LoVo (cell line): ENCODE results near the gene GRIK4.

Source experiments
- DNase-seq: peaks from one replicate; pipeline ENCODE4 v3.0.0-alpha.2; 2016; ENCODE audit warnings: low spot score

Gene GRIK4

GRCh38 chr11:120814531-120815318 is 303.2 kb downstream of the GRIK4 start:
- no peak for DNase-seq

DNA sequence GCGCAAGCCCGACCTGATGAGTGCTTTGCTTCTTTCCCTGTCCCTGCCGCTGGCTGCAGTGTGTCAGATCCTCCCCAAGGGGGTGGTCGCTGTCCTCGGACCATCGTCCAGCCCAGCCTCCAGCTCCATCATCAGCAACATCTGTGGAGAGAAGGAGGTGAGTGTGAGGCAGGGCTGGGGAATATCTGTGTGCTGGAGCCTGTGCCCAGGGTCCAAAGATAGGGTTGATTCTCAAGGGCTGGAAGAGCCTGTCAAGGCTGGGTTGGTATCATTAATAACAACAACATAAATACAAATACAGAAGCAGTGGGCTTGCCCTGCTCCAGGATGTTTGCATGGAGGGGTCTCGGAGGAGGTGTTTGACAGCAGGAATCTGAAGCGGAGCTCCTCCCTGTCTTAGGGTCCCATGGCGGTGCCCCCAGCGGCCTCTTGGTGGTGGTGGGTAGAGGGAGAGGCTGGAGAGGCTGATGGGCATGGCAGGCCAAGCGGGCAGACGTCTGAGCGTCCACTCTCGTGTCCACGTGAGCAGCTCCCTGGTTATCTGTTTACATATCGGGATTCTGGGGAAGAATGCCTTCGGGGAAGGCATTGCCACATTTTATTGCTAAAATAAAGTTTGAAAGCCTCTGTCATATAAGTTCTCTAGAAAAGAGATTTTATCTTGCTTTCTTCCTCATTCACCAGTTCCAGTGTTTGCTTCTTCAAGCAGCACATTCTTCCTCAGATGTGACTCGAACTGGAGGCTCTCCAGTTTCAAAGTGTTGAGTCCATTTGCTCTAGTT is 304.0 kb downstream of the GRIK4 start:
- no peak for DNase-seq

GRCh38 chr11:120816176-120816575 is 304.6 kb downstream of the GRIK4 start:
- no peak for DNase-seq

DNA sequence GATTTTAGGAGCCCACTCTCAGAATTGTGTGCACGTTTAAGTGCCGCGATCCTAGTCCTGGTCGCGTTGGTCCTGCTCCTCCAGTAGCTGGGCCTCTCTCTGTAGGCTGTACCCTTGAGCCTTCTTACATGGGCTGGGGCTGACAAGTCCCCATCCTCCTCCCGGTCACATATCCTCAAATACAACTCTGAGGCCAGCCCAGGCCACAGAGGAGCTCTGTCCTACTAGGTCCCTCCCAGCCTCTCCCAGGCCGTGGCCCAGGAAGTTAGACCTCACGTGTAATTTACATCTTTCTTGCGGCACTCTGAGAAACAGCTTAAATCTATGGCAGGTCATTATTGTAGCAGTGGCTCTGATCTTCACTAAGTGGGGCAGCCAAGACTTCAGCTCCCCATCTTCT is 305.2 kb downstream of the GRIK4 start:
- DNase-seq, result no peak

GRCh38 chr11:120817158-120817557 is 305.6 kb downstream of the GRIK4 start:
- no peak for DNase-seq

GRCh38 chr11:120818097-120818496 is 306.5 kb downstream of the GRIK4 start:
- DNase-seq, result no peak

- DNase-seq, result no peak
Observed at GRCh38 chr11:120819003-120819402, 307.5 kb downstream of the GRIK4 start.

- no peak for DNase-seq
Observed at GRCh38 chr11:120819437-120820365, 308.2 kb downstream of the GRIK4 start.

- DNase-seq, result no peak
Observed at GRCh38 chr11:120823159-120823558, 311.6 kb downstream of the GRIK4 start.

DNA sequence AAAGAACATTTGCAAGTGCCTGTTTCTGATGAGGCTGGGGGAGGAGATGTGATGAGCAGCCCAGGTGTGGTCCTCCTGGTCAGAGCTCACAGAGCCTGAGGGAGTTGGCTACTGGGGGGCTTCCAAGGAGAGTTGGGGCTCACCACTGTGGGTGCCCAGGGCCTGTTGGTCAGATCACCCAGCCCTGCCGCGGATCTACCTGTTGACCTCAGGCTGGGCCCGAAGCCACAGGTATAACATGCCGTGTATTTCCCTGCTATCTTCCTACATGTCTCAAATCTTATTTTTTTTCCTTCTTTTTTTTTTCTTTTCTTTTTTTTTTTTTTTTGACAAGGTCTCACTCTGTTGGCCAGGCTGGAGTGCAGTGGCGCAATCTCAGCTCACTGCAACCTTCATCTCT is 312.7 kb downstream of the GRIK4 start:
- no peak for DNase-seq

DNA sequence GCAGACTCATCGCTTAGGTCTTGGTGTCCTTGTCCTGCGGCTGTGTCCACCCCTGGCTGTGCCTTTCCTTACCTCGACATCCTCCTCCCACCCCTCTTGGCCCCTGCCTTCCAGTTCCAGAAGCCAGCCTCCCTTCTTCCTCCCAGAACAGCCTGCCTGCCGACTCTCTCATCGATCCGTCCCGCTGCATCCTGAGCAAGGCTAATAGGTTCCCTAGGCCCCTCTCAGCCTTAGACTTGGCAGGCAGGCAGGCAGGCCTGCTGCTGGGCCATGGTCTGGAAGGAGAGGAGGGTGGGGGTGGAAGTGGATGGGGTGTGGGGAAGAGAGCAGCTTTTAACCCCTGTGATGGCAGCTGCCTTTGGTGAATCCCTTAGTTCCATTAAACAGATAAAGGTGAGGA is 315.6 kb downstream of the GRIK4 start:
- DNase-seq, result no peak

DNA sequence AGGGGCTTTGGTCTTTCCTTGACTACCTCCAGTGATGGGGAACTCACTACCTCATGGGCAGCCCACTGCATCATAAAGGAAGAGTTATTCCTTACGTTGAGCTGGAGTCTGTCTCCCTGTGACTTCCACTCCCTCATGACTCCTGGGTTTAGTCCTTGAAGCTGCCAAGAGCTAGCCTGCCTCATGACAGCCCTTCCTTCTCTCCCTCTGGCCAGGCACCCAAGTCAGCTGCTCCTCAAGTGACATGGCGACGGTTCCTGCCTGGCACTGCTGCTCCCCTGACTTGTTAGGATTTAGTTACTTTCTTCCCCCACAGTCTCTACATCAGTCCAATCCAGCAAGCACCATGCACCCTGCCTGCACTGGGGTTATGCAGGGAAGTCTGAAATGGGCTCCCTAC is 316.3 kb downstream of the GRIK4 start:
- DNase-seq, result no peak

DNA sequence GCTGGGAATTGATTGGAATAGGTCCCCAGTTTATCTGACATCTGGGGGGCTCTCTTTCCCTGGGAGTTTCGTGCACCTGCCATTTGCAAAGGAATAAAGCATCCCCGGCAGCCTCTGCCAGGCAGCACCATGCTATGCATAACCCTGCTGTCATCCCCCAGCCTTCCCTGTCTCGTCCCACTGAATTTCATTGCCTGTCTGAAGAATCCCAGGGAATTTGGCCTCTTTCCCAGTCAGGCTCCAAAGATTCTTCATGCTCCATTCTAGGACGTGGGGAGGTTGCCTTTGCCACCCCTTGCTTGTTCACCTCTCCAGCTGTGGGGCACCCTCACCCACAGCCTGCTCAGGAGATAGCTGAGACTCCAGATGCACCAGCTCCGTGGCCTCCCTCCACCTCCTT is 317.3 kb downstream of the GRIK4 start:
- no peak for DNase-seq

GRCh38 chr11:120830085-120830620 is 318.6 kb downstream of the GRIK4 start:
- DNase-seq, result no peak

DNA sequence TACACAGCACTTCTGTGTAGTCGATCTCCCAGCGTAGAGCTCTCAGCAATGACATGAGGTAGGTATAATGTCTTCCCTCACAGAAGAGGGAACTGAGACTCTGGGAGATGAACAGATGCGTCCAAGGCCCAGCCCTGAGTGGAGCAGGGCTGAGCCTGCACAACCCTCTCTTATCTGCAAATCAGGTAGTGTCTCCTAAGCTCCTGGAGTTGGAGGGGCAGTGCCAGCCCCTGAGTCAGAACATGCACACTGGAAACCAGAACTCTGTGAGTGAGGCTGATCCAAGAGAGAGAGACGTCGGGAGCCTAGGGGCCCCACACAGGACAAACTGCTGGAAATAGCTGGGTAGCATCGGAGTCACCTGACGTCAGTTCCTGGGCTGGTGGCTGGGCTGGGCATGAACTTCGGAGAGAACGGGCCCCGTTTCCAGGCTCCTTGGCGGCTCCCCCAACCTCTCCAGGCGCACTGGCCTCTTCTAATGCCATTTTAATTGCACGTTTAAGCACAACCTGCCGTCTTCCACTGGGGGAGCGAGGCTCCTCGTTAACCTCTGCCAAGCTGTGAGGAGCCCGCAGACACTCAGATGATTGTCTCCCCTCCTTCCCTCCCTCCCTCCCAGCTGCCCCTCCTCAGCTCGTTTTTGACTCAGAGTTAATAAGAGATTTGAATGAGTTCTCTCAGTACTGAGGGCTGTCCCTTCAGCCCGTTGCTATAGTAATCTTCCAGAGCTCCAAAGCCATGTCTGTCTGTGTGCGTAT is 321.1 kb downstream of the GRIK4 start:
- no peak for DNase-seq

DNA sequence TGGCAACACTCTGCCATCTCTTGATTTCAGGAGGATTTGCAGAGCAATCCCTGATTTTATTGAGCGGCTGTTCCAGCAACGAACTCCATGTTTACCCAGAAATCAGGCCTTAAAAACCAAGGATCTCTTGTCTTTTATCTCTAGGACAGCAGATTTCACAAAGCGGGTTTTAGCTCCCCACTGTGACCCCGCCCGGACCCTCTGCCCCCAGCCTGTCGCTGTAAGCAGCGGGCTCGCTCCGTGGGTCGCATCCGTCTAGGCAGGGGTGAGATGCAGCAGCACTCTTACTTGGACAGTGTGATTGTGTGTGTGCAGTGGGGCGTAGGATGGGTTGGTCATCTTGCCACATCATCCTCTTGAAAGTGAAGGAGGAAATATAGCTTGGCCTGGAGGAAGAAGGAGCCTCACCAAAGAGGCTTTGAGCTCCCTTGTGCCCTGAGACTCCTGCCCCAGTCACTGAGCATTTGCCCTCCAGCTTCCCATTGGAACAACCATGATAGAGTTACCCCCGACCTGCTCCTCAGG is 323.2 kb downstream of the GRIK4 start:
- no peak for DNase-seq

- no peak for DNase-seq
Observed at GRCh38 chr11:120835601-120836228, 324.2 kb downstream of the GRIK4 start.

GRCh38 chr11:120837696-120838095 is 326.1 kb downstream of the GRIK4 start:
- DNase-seq, result no peak

DNA sequence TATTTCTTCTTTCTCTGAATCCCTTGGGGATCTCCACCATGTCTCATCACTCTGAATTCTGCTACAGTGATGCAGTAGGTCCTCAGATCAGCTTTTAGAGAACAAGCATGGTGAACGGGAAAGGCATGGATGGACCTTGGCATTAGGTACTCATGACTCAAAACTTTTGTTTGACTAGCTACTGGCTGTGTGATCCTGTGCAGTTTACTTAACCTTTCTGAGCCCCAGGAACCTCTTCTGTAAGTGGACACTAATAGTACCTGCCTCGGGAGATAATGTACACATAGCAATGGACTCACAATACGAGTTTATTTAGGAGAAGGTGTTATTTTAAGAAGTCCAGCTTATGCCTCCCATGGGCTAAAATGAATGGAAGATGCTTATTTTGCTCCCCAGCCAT is 327.7 kb downstream of the GRIK4 start:
- no peak for DNase-seq

GRCh38 chr11:120839846-120840402 is 328.4 kb downstream of the GRIK4 start:
- DNase-seq, result no peak
